ENCODE data around the gene PCK1. TPM values are rescaled to one million over a fixed set of nuclear protein-coding genes. Genes with fewer than 3 reads are reported as not detected.

PCK1 gene
- total and polyA plus RNA-seq, 2 of the 8 experiments (the other 6 are each of a cell fraction or from before 2014, with no cell fraction given): not detected

DNA sequence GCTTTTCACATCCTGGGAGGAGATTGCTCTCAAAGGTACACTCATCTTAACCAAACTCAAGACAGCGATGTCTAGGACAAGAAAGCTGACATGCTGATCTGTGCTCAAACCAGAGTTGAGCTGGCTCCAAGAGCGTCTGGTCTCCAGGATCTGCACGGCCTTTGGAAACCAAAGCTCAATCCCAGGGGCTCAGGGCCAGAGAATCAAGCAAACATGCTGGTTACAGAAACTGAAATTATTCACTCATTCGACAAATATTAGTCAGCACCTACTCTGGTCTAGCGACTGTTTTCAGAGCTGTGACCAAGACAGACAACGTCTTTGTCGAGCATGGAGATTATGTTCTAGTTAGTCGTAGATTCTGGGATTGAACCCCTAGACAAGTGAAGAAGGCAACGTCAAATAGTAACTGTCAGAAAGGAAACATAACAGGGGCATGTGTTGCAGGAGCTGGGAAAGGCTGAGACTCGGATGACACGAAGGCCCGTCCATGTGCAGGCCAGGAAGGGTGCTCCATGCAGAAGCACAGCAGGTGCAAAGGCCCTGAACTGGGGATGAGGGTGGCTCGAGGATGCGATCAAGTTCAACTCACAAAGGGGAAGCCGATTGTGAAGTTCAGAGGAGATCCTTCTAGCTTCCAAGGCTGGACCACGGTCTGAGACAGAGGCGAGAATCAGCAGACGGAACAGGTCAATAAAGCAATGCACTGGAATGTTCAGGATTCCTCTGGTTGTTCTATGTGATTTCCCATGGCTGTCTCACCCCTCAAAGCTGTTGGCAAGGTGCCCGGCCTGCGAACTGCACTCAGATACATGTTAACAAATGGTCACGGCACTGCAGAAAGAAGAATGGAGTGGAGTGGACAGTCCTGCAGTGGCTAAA, 12.5 kb upstream of the PCK1 start (continued):
- TF ChIP-seq, protein P1, sequence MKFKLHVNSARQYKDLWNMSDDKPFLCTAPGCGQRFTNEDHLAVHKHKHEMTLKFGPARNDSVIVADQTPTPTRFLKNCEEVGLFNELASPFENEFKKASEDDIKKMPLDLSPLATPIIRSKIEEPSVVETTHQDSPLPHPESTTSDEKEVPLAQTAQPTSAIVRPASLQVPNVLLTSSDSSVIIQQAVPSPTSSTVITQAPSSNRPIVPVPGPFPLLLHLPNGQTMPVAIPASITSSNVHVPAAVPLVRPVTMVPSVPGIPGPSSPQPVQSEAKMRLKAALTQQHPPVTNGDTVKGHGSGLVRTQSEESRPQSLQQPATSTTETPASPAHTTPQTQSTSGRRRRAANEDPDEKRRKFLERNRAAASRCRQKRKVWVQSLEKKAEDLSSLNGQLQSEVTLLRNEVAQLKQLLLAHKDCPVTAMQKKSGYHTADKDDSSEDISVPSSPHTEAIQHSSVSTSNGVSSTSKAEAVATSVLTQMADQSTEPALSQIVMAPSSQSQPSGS (IDR thresholded peaks at IDR 0.05; ENCODE audit: low read length): no peak
- TF ChIP-seq ASH2L (IDR thresholded peaks at IDR 0.05; ENCODE audit: low read length) (no peak), KDM4A (IDR thresholded peaks at IDR 0.05; ENCODE audit: low read depth, low read length, severe bottlenecking) (no peak), FOSL1 (IDR thresholded peaks at IDR 0.05; ENCODE audit: insufficient read depth, low read depth, low read length) (no peak), SIX5 (IDR thresholded peaks at IDR 0.05; ENCODE audit: low read depth, low read length) (no peak), SIN3A (conservative IDR thresholded peaks at IDR 0.05 in 1 of 2, IDR thresholded peaks at IDR 0.05 in 1 of 2; ENCODE audit: low read depth in 1 of 2, low read length in 2 of 2) (no peak), POU5F1 (IDR thresholded peaks at IDR 0.05; ENCODE audit: low read depth, low read length) (no peak), TCF12 (IDR thresholded peaks at IDR 0.05; ENCODE audit: low read depth, low read length) (no peak)
- TF ChIP-seq, protein P2, sequence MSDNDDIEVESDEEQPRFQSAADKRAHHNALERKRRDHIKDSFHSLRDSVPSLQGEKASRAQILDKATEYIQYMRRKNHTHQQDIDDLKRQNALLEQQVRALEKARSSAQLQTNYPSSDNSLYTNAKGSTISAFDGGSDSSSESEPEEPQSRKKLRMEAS (IDR thresholded peaks at IDR 0.05): no peak

All from H1 (cell line).